Left ventricle myocardium inferior (tissue), 1 donor: ENCODE measurements around the gene MICOS13. TPM values are rescaled to one million over a fixed set of nuclear protein-coding genes. Genes with fewer than 3 reads are reported as not detected.

Experiments used
- DNase-seq: peaks from one replicate; pipeline ENCODE4 v3.0.0-alpha.2; 2020
- H3K27ac ChIP-seq: fragments of 200-600 bp; replicated peaks from 2 replicates; pipeline ENCODE4 v1.8.0; 2021
- H3K27me3 ChIP-seq: fragments of 200-600 bp; 2 replicates; pipeline ENCODE4 v1.8.0; 2021; ENCODE audit warnings: low read depth
- H3K36me3 ChIP-seq: fragments of 200-600 bp; 2 replicates; pipeline ENCODE4 v1.8.0; 2021
- H3K4me1 ChIP-seq: fragments of 200-600 bp; 2 replicates; pipeline ENCODE4 v1.8.0; 2021
- H3K4me3 ChIP-seq: fragments of 200-600 bp; 2 replicates; pipeline ENCODE4 v1.8.0; 2021; ENCODE audit warnings: mild to moderate bottlenecking, moderate library complexity
- H3K9me3 ChIP-seq: fragments of 200-600 bp; replicated peaks from 2 replicates; pipeline ENCODE4 v1.8.0; 2021
- intact Hi-C: fragments of 100-400 bp; cut with micrococcal nuclease; formaldehyde crosslinking; loops from one replicate; pipeline ENCODE4 v1.11.0; 2022
- total RNA-seq: library from RNA; stranded (reverse); fragmentation: NEBNext Ultra II Directional; extraction: Animal tissue kit (Norgen Biotek cat#: 25700); gene quantifications from one replicate; pipeline ENCODE4 v1.2.1, GENCODE V29; 2021
- TF ChIP-seq, protein P1 (sequence below): fragments of 200-600 bp; IDR thresholded peaks from 2 replicates; pipeline ENCODE4 v1.8.0; 2021; ENCODE audit warnings: antibody characterized with exemption, mild to moderate bottlenecking, borderline replicate concordance
- donor health status: DM: no; HTN: yes; CAD: no; lungs with severe emphysema.

Gene MICOS13
- total RNA-seq, 1 donor from 2014 or later: 155 TPM

- H3K36me3 ChIP-seq: peaks cover 87% of the 10 kb centered on the region
- DNase-seq: no peak
- no peaks in the 10 kb centered on the region for H3K9me3 ChIP-seq
- no peak overlapping the region for H3K27ac ChIP-seq
- H3K27me3 ChIP-seq: no peaks in the 10 kb centered on the region
- H3K4me3 ChIP-seq: no peak overlapping the region
- intact Hi-C loops: no loop called here
- TF ChIP-seq, protein P1, sequence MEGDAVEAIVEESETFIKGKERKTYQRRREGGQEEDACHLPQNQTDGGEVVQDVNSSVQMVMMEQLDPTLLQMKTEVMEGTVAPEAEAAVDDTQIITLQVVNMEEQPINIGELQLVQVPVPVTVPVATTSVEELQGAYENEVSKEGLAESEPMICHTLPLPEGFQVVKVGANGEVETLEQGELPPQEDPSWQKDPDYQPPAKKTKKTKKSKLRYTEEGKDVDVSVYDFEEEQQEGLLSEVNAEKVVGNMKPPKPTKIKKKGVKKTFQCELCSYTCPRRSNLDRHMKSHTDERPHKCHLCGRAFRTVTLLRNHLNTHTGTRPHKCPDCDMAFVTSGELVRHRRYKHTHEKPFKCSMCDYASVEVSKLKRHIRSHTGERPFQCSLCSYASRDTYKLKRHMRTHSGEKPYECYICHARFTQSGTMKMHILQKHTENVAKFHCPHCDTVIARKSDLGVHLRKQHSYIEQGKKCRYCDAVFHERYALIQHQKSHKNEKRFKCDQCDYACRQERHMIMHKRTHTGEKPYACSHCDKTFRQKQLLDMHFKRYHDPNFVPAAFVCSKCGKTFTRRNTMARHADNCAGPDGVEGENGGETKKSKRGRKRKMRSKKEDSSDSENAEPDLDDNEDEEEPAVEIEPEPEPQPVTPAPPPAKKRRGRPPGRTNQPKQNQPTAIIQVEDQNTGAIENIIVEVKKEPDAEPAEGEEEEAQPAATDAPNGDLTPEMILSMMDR: no peak
- peaks cover 11% of the 10 kb centered on the region for H3K4me1 ChIP-seq
These were observed 16.9 kb upstream of the MICOS13 start for GRCh38 chr19:5697022-5697889.

DNA sequence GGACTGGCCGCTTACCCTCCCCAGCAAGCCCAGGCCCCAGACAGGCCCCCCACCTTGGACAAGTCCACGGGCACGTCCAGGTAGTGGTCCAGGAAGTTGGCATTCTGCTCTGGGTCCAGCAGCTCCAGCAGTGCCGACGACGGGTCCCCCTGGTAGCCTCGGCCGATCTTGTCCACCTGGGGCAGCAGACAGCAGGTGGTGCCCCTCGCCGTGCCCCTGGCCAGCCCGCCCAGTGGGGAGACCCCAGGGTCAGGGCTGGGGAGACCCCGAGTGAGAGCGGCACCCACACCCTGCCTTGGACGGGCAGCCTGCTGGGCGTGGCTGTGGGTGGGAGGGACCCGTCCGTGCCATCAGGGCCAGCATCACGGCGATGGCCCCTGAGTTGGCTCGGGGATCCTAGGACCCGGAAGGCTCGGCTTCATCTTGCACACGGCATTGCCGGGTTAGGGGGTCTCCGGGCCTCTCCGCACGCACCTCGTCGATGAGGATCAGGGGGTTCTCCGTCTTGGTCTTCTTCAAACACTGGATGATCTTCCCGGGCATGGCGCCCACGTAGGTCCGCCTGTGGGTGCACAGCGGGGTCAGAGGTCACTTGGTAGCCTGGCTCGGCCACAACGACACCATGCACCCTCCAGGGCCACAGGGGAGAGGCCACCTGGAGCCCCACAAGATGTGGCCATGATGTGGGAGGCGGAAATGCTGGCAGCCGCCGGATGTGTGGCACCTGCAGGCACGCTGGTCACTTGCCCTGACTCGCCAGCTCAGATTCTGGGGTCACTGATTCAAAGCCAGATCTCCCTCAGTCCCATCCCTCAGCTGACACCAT is 16.1 kb upstream of the MICOS13 start:
- H3K4me1 ChIP-seq: peaks cover 20% of the 10 kb centered on the region
- TF ChIP-seq, protein P1: no peak
- no peak for DNase-seq
- intact Hi-C loops: no loop called here
- no peak overlapping the region for H3K4me3 ChIP-seq
- H3K9me3 ChIP-seq: no peaks in the 10 kb centered on the region
- H3K27ac ChIP-seq: no peak overlapping the region
- peaks cover 95% of the 10 kb centered on the region for H3K36me3 ChIP-seq
- no peaks in the 10 kb centered on the region for H3K27me3 ChIP-seq

DNA sequence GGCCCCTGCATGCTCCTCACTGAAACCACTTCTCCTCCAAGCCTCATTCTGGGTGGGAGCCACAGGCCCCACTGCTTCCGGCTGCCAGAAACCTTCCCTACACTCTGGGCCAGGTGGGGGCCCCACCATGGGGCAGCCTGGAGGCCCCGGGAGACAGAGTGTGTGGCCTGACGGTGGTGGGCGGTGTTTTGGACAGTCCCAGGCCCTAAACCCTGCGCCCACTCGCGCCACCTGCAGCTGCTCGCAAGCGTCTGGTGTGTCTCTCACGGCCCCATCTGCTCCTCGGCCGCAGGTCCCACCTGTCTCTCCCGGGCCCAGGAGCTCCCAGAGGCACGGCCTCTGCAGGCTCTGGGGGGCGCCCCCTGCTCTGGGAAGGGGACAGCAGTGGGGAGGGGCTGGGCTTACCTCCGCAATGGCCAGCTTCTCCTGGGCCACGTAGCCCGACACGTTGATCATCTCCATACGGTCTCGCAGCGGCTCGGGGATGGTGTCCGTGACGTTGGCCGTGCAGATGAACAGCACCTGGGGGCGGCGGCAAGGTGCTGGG is 15.4 kb upstream of the MICOS13 start:
- TF ChIP-seq, protein P1: no peak
- no peaks in the 10 kb centered on the region for H3K27me3 ChIP-seq
- no peak overlapping the region for H3K27ac ChIP-seq
- H3K4me1 ChIP-seq: peaks cover 27% of the 10 kb centered on the region
- no peak overlapping the region for H3K4me3 ChIP-seq
- peaks cover 90% of the 10 kb centered on the region for H3K36me3 ChIP-seq
- intact Hi-C loops: no loop called here
- H3K9me3 ChIP-seq: no peaks in the 10 kb centered on the region
- no peak for DNase-seq

DNA sequence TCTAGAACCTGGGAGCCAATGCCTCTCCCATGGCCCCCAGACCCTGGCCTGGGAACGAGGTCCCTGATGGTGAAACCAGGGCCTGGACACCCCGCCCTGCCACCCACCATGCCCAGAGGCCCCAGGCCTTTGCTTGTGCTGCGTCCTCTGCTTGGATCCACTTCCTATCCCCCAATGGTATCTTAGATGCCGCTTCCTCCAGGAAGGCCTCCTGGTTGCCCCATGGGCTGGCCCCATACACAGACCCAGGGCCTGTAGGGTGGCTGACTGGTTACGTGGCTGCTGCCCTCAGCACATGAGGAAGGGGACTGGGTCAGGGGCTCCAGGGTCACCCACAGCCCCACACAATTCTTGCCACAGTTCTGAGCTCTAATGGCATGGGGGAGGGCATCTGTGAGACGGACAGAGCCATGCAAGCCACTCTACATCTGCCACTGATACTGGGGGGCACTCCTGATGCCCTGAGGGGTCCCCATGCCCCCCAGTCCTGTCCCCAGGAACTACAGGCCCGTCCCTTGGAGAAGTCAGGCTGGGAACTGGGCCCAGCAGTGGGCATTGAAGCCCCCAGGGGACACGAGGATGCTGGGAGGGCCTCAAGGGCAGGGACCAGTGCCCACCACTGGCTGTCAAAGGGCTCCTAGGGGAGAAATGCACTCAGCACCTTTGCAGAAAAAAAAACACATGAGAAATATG is 14.8 kb upstream of the MICOS13 start:
- intact Hi-C loops: no loop called here
- no peak for DNase-seq
- Histone ChIP-seq H3K4me3 (no peak overlapping the region), H3K4me1 (peaks cover 33% of the 10 kb centered on the region), H3K36me3 (peaks cover 83% of the 10 kb centered on the region), H3K27me3 (no peaks in the 10 kb centered on the region), H3K27ac (no peak overlapping the region), H3K9me3 (no peaks in the 10 kb centered on the region)
- TF ChIP-seq, protein P1: no peak
